PC-9 (cell line): ENCODE results near the gene CLEC7A. TPM values are rescaled to one million over a fixed set of nuclear protein-coding genes. Genes with fewer than 3 reads are reported as not detected.
A peak's percentile ranks its signal among the peaks of the same experiment; 100 is the strongest.

Source experiments
- BruUV-seq: library from RNA; stranded (reverse); fragments of 400-500 nt; replicated peaks from 2 replicates; lab custom pipeline; 2021; lab: Mats Ljungman, UMichigan
- CTCF ChIA-PET: fragments of 300-600 bp; sonication (Branson Sonifier 250); formaldehyde crosslinking; loops from one replicate; lab custom pipeline; 2022; ENCODE audit warnings: antibody characterized with exemption; lab: Charles Lee
- POLR2A ChIA-PET: fragments of 300-600 bp; sonication (Branson Sonifier 250); formaldehyde crosslinking; loops from one replicate; lab custom pipeline; 2022; ENCODE audit warnings: antibody characterized with exemption; ENCODE audit not compliant: unreplicated experiment; lab: Charles Lee
- DNase-seq, 2 experiments: peaks; one replicate each; pipeline versions ENCODE4 v3.0.0 to v3.0.0-alpha.2; 2015 to 2022; ENCODE audit warnings: mixed read lengths in 1 of 2
- H2AFZ ChIP-seq: fragments of 200-600 bp; sonication (generic); 2 replicates; pipeline ENCODE4 v1.8.1; 2017; ENCODE audit warnings: antibody characterized with exemption
- H3F3A ChIP-seq: fragments of 200-600 bp; sonication (generic); 2 replicates; pipeline ENCODE4 v1.8.1; 2017; ENCODE audit warnings: antibody characterized with exemption, mild to moderate bottlenecking, low read depth; ENCODE audit not compliant: insufficient read depth
- H3K27ac ChIP-seq: fragments of 200-600 bp; sonication (generic); 2 replicates; pipeline ENCODE4 v1.6.1; 2016; ENCODE audit warnings: mixed run types
- H3K27me3 ChIP-seq: fragments of 200-600 bp; sonication (generic); 2 replicates; pipeline ENCODE4 v1.6.1; 2016; ENCODE audit warnings: low read depth, mixed run types; ENCODE audit not compliant: insufficient read depth
- H3K36me3 ChIP-seq: fragments of 200-600 bp; sonication (generic); 2 replicates; pipeline ENCODE4 v1.6.1; 2016; ENCODE audit warnings: low read depth, mixed run types
- H3K4me1 ChIP-seq: fragments of 200-600 bp; sonication (generic); replicated peaks from 2 replicates; pipeline ENCODE4 v1.6.1; 2016; ENCODE audit warnings: mixed run types; ENCODE audit not compliant: insufficient read depth
- H3K4me2 ChIP-seq: fragments of 200-600 bp; sonication (generic); 2 replicates; pipeline ENCODE4 v1.6.1; 2017; ENCODE audit warnings: mixed run types
- H3K4me3 ChIP-seq: fragments of 200-600 bp; sonication (generic); 2 replicates; pipeline ENCODE4 v1.6.1; 2016; ENCODE audit warnings: mixed run types
- H3K79me2 ChIP-seq: fragments of 200-600 bp; sonication (generic); 2 replicates; pipeline ENCODE4 v1.6.1; 2017; ENCODE audit warnings: low read depth, mixed run types
- H3K9me2 ChIP-seq: fragments of 200-600 bp; sonication (generic); 2 replicates; pipeline ENCODE4 v1.8.1; 2017; ENCODE audit warnings: mild to moderate bottlenecking; ENCODE audit not compliant: insufficient read depth
- H3K9me3 ChIP-seq: fragments of 200-600 bp; sonication (generic); 2 replicates; pipeline ENCODE4 v1.8.1; 2016; ENCODE audit warnings: low read depth; ENCODE audit not compliant: insufficient read depth
- H4K20me1 ChIP-seq: fragments of 200-600 bp; sonication (generic); 2 replicates; pipeline ENCODE4 v1.8.1; 2017; ENCODE audit not compliant: insufficient read depth
- CTCF ChIP-seq: fragments of 200-600 bp; sonication (generic); conservative IDR thresholded peaks from 2 replicates; pipeline ENCODE4 v1.6.1; 2017; ENCODE audit warnings: mixed run types, antibody characterized with exemption, mild to moderate bottlenecking, moderate library complexity
- EZH2 ChIP-seq: fragments of 200-600 bp; sonication (generic); IDR thresholded peaks from 2 replicates; pipeline ENCODE4 v1.8.0; 2017; ENCODE audit warnings: antibody characterized with exemption, low read depth
- intact Hi-C: fragments of 100-400 bp; cut with micrococcal nuclease; formaldehyde crosslinking; loops from one replicate; pipeline ENCODE4 v1.10.0; 2022; ENCODE audit not compliant: unreplicated experiment
- total RNA-seq: library from RNA; stranded (reverse); gene quantifications from 2 replicates; pipeline ENCODE4 v1.2.3, GENCODE V29; 2021

The CLEC7A gene
- total RNA-seq, 1 experiment from 2014 or later: 5.1 TPM

GRCh38 chr12:10122689-10123088 lies 7.3 kb downstream of the CLEC7A start:
- no peaks in the 10 kb centered on the region for H3K36me3 ChIP-seq
- H3K4me1 ChIP-seq: no peaks in the 10 kb centered on the region
- DNase-seq: no peak
- H3K79me2 ChIP-seq: no peaks in the 10 kb centered on the region
- H3K9me2 ChIP-seq: no peaks in the 10 kb centered on the region
- H2AFZ ChIP-seq: no peak overlapping the region
- CTCF ChIA-PET: no interaction called here
- no TSS peak for BruUV-seq
- no peaks in the 10 kb centered on the region for H3K27me3 ChIP-seq
- no peaks in the 10 kb centered on the region for H3K9me3 ChIP-seq
- H3K4me3 ChIP-seq: no peak overlapping the region
- H3K4me2 ChIP-seq: no peak overlapping the region
- H3K27ac ChIP-seq: no peak overlapping the region
- POLR2A ChIA-PET: no interaction called here
- intact Hi-C loops: no loop called here
- TF ChIP-seq EZH2 (no peak), CTCF (no peak)
- no peaks in the 10 kb centered on the region for H4K20me1 ChIP-seq
- no peaks in the 10 kb centered on the region for H3F3A ChIP-seq

- no peak overlapping the region for H3K4me2 ChIP-seq
- ChIA-PET CTCF (interaction anchor here (0.7 kb wide), 1 partner anchor 12 kb away, joined by 3 read pairs; no protein-coding TSS in a partner anchor), POLR2A (no interaction called here)
- no peaks in the 10 kb centered on the region for H3K4me1 ChIP-seq
- intact Hi-C loops: no loop called here
- no peaks in the 10 kb centered on the region for H3K27me3 ChIP-seq
- BruUV-seq: no TSS peak
- no peaks in the 10 kb centered on the region for H3K36me3 ChIP-seq
- H3K9me3 ChIP-seq: no peaks in the 10 kb centered on the region
- DNase-seq: no peak
- H3K4me3 ChIP-seq: no peak overlapping the region
- no peaks in the 10 kb centered on the region for H4K20me1 ChIP-seq
- no peak overlapping the region for H3K27ac ChIP-seq
- H3F3A ChIP-seq: no peaks in the 10 kb centered on the region
- TF ChIP-seq EZH2 (no peak), CTCF (no peak)
- H3K9me2 ChIP-seq: no peaks in the 10 kb centered on the region
- H2AFZ ChIP-seq: no peak overlapping the region
- no peaks in the 10 kb centered on the region for H3K79me2 ChIP-seq
Observed at GRCh38 chr12:10121278-10121677, 8.7 kb downstream of the CLEC7A start.

GRCh38 chr12:10119066-10119465 lies 10.9 kb downstream of the CLEC7A start:
- no peaks in the 10 kb centered on the region for H3K4me1 ChIP-seq
- H3K79me2 ChIP-seq: no peaks in the 10 kb centered on the region
- TF ChIP-seq EZH2: no peak
- no peak for TF ChIP-seq CTCF
- no peaks in the 10 kb centered on the region for H3K9me3 ChIP-seq
- H3K27me3 ChIP-seq: no peaks in the 10 kb centered on the region
- H3K27ac ChIP-seq: no peak overlapping the region
- H3F3A ChIP-seq: no peaks in the 10 kb centered on the region
- 0 out of 2 replicates have a peak overlapping the region, but pooled peaks have one; percentile 20 for H2AFZ ChIP-seq
- no peak overlapping the region for H3K4me2 ChIP-seq
- H3K4me3 ChIP-seq: no peak overlapping the region
- H4K20me1 ChIP-seq: no peaks in the 10 kb centered on the region
- H3K36me3 ChIP-seq: no peaks in the 10 kb centered on the region
- POLR2A ChIA-PET: interaction anchor here (0.6 kb wide), 1 partner anchor 243 kb away, joined by 3 read pairs; no protein-coding TSS in a partner anchor
- CTCF ChIA-PET: no interaction called here
- DNase-seq: no peak
- intact Hi-C loops: no loop called here
- H3K9me2 ChIP-seq: no peaks in the 10 kb centered on the region
- BruUV-seq: no TSS peak
